Astrocyte of the cerebellum (primary cell): ENCODE measurements around the gene PCBD2.

Experiments used
- DNase-seq: peaks from one replicate; pipeline ENCODE4 v3.0.0-alpha.2; 2011; ENCODE audit warnings: low read depth
- H3K4me3 ChIP-seq: 2 replicates; pipeline ENCODE4 v1.5.1; 2011; ENCODE audit warnings: mild to moderate bottlenecking, low read depth, low read length, moderate library complexity
- in situ Hi-C: cut with HindIII; loops from 2 replicates; pipeline ENCODE4 v1.10.0; 2017; ENCODE audit warnings: low sequenced_read_pairs
- TF ChIP-seq, protein P1 (sequence below): IDR thresholded peaks from 2 replicates; pipeline ENCODE4 v1.5.1; 2012; ENCODE audit warnings: low read length, low read depth, moderate library complexity, mild to moderate bottlenecking; ENCODE audit errors: missing control alignments

Gene PCBD2

DNA sequence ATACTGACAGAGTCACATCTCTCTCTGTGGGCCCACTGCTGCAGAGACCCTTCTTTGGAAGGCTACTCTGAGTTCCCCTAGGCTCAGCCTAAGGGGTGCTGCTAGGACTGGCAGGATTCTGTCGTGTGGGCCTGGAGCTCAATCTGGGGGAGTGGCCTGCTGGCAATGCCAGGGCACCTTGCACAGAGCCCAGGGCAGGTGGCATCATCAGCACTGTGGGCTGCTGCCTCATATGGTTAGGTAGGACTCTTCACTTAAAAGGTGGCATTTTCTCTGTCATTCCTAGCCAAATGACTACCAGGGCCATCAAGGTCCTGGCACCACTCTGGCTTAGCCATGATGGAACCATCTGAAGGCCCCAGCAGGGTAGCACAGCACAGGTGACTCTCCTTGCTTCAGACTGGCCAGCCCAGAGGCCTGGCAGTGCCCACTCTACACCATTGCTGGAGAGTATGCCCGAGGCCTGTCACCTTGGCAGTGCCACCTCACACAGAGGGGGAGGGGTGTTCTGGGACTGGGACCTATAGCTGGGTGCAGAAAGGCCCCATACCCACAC, 107.2 kb downstream of the PCBD2 start:
- no peak overlapping the region for H3K4me3 ChIP-seq
- in situ Hi-C loops = no loop called here
- DNase-seq = no peak
- TF ChIP-seq, protein P1, sequence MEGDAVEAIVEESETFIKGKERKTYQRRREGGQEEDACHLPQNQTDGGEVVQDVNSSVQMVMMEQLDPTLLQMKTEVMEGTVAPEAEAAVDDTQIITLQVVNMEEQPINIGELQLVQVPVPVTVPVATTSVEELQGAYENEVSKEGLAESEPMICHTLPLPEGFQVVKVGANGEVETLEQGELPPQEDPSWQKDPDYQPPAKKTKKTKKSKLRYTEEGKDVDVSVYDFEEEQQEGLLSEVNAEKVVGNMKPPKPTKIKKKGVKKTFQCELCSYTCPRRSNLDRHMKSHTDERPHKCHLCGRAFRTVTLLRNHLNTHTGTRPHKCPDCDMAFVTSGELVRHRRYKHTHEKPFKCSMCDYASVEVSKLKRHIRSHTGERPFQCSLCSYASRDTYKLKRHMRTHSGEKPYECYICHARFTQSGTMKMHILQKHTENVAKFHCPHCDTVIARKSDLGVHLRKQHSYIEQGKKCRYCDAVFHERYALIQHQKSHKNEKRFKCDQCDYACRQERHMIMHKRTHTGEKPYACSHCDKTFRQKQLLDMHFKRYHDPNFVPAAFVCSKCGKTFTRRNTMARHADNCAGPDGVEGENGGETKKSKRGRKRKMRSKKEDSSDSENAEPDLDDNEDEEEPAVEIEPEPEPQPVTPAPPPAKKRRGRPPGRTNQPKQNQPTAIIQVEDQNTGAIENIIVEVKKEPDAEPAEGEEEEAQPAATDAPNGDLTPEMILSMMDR = no peak
